Embryonic facial prominence (tissue), 1 donor: ENCODE results near the gene TEX55.
"Not testable (repeated sequence)": the region's sequence is repeated elsewhere in the genome, so short reads cannot be mapped to it uniquely, and the experiment has no call there.

Experiments
- DNase-seq: peaks from one replicate; pipeline ENCODE4 v3.0.0-alpha.2; 2016; ENCODE audit errors: extremely low spot score

Gene TEX55

GRCh38 chr3:119160361-119160760 is 14.4 kb downstream of the TEX55 start:
- DNase-seq = no peak

GRCh38 chr3:119160815-119161214 is 14.8 kb downstream of the TEX55 start:
- DNase-seq = no peak

- DNase-seq = no peak
These were observed 15.3 kb downstream of the TEX55 start for GRCh38 chr3:119161240-119161639.

GRCh38 chr3:119164745-119165144 is 18.8 kb downstream of the TEX55 start:
- not testable (repeated sequence) for DNase-seq

GRCh38 chr3:119170821-119171220 is 24.9 kb downstream of the TEX55 start:
- DNase-seq = no peak

GRCh38 chr3:119173325-119173724 is 27.4 kb downstream of the TEX55 start, which contains the start of gene UPK1B:
UPK1B (plus strand) TSS chr3:119173598; CDS start chr3:119186742, 13,144 bp downstream.
- no peak for DNase-seq

- no peak for DNase-seq
These were observed 30.1 kb downstream of the TEX55 start for GRCh38 chr3:119175872-119176756.

GRCh38 chr3:119176778-119177177 is 30.8 kb downstream of the TEX55 start:
- DNase-seq = no peak

GRCh38 chr3:119177321-119177720 is 31.4 kb downstream of the TEX55 start:
- no peak for DNase-seq

GRCh38 chr3:119181765-119182164 is 35.8 kb downstream of the TEX55 start:
- DNase-seq = no peak

GRCh38 chr3:119184111-119184510 is 38.1 kb downstream of the TEX55 start:
- no peak for DNase-seq

GRCh38 chr3:119184796-119185570 is 39.0 kb downstream of the TEX55 start:
- DNase-seq = no peak

GRCh38 chr3:119187266-119187665 is 41.3 kb downstream of the TEX55 start:
- no peak for DNase-seq

- no peak for DNase-seq
These were observed 45.8 kb downstream of the TEX55 start for GRCh38 chr3:119191800-119192199.

- DNase-seq = no peak
These were observed 48.5 kb downstream of the TEX55 start for GRCh38 chr3:119194237-119195150.

GRCh38 chr3:119195151-119195476 is 49.1 kb downstream of the TEX55 start:
- DNase-seq = no peak

GRCh38 chr3:119195911-119196310 is 49.9 kb downstream of the TEX55 start:
- no peak for DNase-seq
